GM19193 (cell line): ENCODE results near the gene CALML3.

Experiments
- POLR2A ChIP-seq: IDR thresholded peaks from 4 replicates; pipeline ENCODE4 v1.6.1; 2011; ENCODE audit not compliant: insufficient read depth, insufficient read length; ENCODE audit errors: extremely low read depth

CALML3 gene

DNA sequence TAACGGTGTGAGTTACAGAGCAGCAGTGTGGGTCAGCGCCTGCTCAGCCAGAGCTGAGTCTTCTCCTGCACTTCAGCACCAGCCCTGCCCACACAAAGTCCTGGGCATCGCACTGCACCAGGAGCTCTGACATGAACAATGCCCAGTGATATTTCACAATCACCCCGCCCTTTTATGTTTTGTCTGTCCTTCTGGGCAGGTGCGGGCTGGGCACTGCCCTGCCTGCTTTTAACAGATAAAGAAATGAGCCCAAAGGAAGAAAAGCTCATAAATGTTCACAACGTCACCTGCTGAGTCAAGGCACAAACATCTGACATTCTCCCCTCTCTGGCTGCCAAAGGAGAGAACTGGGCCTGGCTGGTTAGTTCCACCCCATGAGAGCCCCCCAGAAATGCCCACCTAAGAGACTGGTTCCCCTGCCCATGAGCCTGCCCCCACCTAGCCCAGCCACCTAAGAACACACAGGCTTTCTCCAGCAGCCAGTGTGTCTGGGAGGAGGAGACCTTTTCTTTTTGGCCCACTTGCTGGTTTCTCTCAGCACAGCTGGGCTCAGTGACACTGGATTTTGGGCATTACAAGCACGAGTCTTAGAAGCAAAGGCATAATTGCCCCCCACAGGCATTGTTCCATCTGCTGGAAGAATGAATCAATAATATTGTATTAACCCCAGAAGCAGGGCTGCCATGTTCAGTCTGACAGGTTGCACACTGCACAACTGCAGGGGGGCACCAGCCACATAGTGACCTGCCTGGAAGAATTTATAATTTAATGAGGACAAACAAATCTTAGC is 22.3 kb downstream of the CALML3 start:
- no peak for TF ChIP-seq POLR2A

- TF ChIP-seq POLR2A, result no peak
Observed at GRCh38 chr10:5547681-5547930, 22.8 kb downstream of the CALML3 start.

- no peak for TF ChIP-seq POLR2A
Observed at GRCh38 chr10:5547931-5548660, 23.3 kb downstream of the CALML3 start.

GRCh38 chr10:5549462-5550249 is 24.9 kb downstream of the CALML3 start:
- TF ChIP-seq POLR2A, result no peak

DNA sequence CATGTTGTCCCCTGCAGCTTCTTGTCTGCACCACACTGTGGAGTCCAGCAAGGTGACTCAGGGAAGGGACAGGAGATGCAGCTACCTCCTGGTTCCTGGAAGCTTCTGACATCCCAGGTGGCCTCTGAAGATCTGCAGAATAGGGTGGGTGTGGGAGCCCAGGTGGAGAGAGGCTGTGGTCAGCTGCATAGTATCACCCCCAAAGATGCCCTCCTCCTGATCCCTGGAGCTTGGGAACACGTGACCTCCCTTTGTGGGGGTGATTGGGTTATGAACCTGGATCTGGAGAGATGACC is 25.4 kb downstream of the CALML3 start:
- TF ChIP-seq POLR2A, result no peak

DNA sequence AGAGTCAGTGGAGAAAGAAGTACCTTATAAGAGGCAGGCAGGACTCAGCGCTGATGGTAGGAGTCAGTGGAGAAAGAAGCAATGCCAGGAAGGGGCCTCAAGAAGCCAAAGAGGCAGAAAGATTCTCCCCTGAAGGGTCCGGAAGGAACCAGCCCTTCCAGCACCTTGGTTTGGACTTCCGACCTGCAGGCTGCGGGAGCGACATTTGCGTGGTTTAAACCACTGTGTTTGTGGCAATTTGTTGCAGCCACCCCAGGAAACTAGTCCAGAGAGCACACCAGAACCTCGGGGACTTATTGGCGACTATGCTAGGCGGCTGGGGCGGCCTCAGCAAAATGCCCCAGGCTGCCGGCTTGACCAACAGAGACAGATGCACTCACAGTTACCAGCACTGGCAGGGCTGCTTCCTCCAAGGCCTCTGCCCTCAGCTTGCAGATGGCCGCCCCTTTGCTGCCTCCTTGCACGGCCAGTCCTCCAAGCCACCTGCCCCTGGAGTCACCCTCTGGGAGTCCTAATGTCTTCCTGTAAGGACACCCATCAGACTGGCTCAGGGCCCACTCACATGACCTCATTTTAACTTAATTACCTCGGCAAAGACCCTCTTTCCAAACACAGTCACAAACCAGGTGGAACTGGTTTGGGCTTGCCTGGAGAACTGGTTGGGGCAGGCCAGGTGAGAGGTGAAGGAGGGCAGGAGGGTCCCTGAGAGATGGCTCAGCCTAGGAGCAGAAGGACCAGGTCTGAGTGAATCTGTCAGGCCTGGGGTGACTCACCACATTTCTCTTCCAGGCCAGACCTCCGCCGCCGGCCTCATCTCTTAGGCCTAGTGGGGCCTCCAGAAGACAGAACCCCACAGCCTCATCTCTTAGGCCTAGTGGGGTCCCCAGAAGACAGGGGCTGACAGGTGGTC is 26.1 kb downstream of the CALML3 start:
- no peak for TF ChIP-seq POLR2A

DNA sequence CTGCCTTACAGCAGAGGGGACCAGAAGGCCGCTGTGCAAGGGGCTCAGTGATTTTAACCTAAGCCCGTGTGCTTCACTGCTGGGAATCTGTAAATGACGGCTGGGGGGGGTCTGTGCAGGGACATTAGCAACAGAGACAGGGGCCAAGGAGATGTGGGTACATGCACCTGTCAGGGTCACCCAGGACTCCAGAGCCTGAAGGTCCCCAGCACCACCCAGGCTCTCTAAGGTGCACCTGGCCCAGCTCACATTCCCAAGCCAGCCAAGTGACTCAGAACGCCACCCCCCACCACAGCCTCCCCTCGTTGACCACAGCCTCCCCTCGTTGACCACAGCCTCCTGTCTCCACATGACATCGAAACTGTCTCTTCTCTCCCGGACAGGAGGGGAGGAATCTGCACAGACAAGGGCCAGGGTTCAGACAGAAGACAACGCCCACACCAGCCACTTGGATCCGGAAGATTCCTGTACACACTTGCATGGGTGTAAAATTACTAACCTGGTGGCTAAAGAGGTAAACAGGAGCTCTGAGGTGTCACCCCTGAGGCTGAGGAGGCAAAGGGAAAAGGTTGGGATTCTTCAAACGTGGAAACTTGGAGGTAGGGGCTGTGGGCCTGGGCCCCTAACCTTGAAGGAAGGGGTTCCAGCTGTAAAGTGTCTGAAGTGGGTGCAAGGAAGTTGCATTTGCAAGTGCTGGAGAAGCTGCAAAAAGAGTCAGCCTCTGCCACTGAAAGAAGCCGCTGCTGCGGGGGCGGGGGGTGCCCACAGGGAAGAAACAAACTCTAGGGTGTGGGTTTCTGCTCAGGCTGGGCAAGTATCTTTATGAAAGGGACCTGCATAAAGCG is 27.0 kb downstream of the CALML3 start:
- TF ChIP-seq POLR2A, result no peak

GRCh38 chr10:5552376-5553321 is 27.9 kb downstream of the CALML3 start:
- TF ChIP-seq POLR2A, result no peak

DNA sequence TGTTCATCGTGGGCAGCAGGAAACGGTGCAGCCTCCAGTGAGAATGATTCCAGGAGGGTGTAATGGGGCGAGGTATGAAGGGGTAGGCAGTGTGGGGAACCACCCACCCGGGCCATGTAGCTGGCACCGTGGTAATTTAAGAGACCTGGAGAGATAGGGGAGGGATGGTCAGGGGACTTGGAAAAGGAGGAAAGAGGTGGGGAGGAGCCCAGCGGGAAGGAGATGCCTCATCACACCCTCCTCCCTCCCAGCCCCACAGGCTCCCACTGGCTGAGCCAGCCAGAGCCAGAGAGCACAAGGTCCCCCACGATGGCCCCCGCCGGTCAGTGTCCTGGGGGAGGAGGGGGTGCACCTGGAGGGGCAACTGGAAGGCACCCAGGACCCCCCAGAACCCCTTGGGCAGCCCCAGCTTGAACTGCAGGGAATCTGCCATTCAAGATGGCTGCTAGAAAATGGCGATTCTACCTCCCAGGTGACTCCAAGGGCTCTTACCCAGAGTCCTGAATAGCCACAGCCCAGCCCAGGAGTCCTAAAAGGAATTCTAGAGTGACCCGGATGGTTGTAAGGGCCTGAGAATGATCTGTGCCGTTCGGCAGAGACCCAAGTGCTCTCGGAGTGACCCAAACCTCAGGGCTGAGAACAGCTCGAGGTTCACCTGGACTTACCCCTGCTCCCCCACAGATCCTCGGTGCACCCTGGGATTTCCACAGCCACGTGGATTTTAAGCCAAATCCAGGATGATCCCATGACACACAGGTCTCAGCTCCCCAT is 28.8 kb downstream of the CALML3 start:
- TF ChIP-seq POLR2A, result no peak

GRCh38 chr10:5555021-5555510 is 30.3 kb downstream of the CALML3 start:
- TF ChIP-seq POLR2A, result no peak

- TF ChIP-seq POLR2A, result no peak
Observed at GRCh38 chr10:5555881-5556280, 31.1 kb downstream of the CALML3 start.

DNA sequence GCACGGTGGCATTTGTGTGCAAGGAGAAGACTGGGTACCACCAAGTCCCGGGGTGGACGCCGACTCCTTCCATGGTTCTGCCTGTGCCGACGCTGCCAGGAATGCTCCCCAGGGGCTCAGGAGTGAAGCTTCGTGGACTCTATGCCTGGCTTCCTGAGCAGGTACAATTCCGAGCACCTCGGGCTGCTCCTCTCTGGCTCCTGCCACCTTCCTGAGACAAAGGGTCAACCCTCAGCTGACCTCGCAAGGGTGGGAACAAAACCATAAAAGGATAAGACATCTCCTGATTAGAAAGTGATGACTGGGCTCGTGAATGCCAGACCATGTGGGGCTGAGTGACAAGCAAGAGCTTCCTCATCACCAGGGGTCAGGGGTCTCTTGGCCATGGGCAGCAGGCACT is 31.8 kb downstream of the CALML3 start:
- no peak for TF ChIP-seq POLR2A
